Thyroid gland (tissue), 4 donors: ENCODE results near the gene CACNA1A. TPM values are rescaled to one million over a fixed set of nuclear protein-coding genes. Genes with fewer than 3 reads are reported as not detected.

Source experiments
- DNase-seq, 2 donors: peaks; one replicate each; pipeline ENCODE4 v3.0.0-alpha.2; 2019
- H3K27ac ChIP-seq, 3 donors: fragments of 200-600 bp; sonication (generic); 1 replicate in 2 of 3; 2 replicates in 1 of 3; pipeline ENCODE4 v1.5.1; 2016 to 2019; ENCODE audit warnings: mild to moderate bottlenecking in 1 of 3, moderate library complexity in 1 of 3
- H3K27me3 ChIP-seq: fragments of 200-600 bp; sonication (generic); one replicate; pipeline ENCODE4 v1.5.1; 2019
- H3K36me3 ChIP-seq, 2 donors: fragments of 200-600 bp; sonication (generic); one replicate each; pipeline ENCODE4 v1.5.1; 2016 to 2019
- H3K4me1 ChIP-seq, 2 donors: fragments of 200-600 bp; sonication (generic); one replicate each; pipeline ENCODE4 v1.5.1; 2017 to 2019
- H3K4me3 ChIP-seq, 3 donors: fragments of 200-600 bp; sonication (generic); replicated peaks in 1 of 3; 1 replicate in 2 of 3; 2 replicates in 1 of 3; pipeline ENCODE4 v1.5.1; 2016; ENCODE audit warnings: mild to moderate bottlenecking in 1 of 3
- H3K9me3 ChIP-seq: fragments of 200-600 bp; sonication (generic); one replicate; pipeline ENCODE4 v1.5.1; 2017
- POLR2A ChIP-seq, 2 donors: fragments of 450-650 bp; IDR thresholded peaks; one replicate each; pipeline ENCODE4 v1.6.1; 2017; ENCODE audit warnings: antibody characterized with exemption in 2 of 2, mild to moderate bottlenecking in 2 of 2, moderate library complexity in 1 of 2
- WGBS, 2 donors: methylation state at CpG; one replicate each; pipeline ENCODE4 v1.1.5; 2017; 5-methylcytosine and 5-hydroxymethylcytosine counted together
- intact Hi-C: fragments of 100-400 bp; cut with DNase I; formaldehyde crosslinking; loops from one replicate; pipeline ENCODE4 v1.15.1; 2023
- total RNA-seq, 4 donors: library from RNA; depleted of rRNA; stranded (reverse); fragments of >200 nt; gene quantifications; one replicate each; pipeline ENCODE4 v1.2.3, GENCODE V29; 2016
- TF ChIP-seq, protein P1 (sequence below), 6 experiments: fragments of 200-600 bp in 3 of 6; fragments of 450-650 bp in 3 of 6; sonication (generic) in 3 of 6; IDR thresholded peaks; one replicate each; pipeline ENCODE4 v1.5.1; 2016 to 2019; ENCODE audit warnings: antibody characterized with exemption in 6 of 6, mild to moderate bottlenecking in 2 of 6, inconsistent platforms in 1 of 6, moderate library complexity in 1 of 6

CACNA1A gene
- total RNA-seq, 4 donors from 2014 or later: 0.27 to 2.5 (median 0.80) TPM

DNA sequence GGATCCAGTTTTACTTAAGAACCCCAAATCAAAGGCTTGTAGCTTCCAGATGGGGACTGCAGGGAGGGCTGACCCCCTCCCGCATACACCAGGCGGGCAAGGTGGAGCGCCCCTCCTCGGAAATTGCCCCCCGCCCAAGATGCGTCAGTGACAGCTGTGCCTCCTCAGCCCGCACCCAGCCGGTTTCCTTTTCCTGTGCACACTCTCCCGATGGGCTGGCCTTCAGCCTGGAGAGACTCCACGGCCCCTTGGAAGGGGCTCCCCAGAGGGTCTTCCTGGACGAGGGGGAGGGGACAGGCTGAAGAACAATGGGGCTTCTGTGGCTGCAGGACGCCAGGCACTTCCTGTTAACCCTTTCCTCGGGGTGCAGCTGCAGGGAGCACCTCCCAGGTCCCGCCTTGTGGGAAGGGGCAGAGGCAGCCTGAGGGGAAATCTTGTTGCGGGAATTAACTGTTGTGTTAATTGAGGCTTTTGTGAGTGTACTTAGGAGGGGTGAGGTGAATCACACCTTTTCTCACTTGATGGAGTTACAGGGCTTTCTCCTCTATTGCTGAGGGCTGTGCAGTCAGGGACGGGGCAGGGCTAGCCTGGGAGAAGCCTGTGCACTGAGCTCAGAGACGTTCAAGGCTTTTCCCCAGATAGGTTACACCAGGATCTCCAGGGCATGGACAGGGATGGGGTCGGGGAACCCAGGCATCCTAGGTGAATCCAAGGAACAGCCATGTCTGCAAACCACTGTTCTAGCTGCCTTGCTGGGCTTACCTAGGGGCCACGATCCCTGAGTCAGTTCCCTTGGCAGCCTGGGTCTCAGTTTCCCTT lies 341.7 kb downstream of the CACNA1A start:
- peak; percentile 35 to 48 for DNase-seq

DNA sequence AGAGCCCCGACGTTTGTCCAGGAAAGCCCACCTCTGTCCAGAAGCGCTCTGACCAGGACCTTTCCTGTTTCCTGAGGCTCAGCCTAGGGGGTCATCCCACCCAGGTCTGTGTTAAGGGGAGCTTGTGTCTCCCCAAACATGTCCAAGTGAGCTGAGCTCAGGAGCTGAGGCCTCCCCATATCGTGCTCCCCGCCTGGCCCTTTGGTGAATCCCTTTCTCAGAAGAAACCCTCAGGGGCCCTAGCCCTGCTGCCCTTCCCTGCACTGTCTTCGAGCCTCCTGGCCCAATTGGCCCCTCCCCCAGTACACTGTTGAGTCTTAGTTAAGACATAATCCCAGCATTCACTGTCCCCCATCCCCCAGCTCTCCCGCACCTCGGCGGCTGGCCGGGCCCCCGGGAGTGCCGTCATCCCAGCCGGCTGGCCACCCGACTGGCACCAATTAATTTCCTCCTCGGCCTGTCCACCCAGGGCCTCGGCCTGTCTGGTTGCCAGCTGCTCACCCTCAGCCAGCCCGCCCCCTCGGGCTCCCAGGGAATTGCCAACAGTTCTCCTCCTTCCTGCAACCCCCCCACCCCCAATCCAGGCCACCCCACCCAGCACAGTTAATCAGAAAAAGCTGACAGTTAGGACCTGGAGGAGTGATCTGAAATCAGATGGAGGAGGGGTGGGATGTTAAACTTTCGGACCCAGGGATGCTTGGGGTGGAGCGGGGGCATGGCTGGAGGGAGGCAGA lies 342.5 kb downstream of the CACNA1A start:
- Histone ChIP-seq H3K4me3 (peak overlapping the region in 1 of 3 donors; percentile 35), H3K27me3 (no peaks in the 10 kb centered on the region), H3K27ac (peak overlapping the region; percentile 89 to 97 (median 93)), H3K4me1 (peaks cover 43 to 62% of the 10 kb centered on the region in 2 donors), H3K36me3 (no peaks in the 10 kb centered on the region), H3K9me3 (no peaks in the 10 kb centered on the region)
- TF ChIP-seq, protein P1, sequence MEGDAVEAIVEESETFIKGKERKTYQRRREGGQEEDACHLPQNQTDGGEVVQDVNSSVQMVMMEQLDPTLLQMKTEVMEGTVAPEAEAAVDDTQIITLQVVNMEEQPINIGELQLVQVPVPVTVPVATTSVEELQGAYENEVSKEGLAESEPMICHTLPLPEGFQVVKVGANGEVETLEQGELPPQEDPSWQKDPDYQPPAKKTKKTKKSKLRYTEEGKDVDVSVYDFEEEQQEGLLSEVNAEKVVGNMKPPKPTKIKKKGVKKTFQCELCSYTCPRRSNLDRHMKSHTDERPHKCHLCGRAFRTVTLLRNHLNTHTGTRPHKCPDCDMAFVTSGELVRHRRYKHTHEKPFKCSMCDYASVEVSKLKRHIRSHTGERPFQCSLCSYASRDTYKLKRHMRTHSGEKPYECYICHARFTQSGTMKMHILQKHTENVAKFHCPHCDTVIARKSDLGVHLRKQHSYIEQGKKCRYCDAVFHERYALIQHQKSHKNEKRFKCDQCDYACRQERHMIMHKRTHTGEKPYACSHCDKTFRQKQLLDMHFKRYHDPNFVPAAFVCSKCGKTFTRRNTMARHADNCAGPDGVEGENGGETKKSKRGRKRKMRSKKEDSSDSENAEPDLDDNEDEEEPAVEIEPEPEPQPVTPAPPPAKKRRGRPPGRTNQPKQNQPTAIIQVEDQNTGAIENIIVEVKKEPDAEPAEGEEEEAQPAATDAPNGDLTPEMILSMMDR (IDR thresholded peaks at IDR 0.05): no peak
- peak in 1 of 2 donors; percentile 57 for TF ChIP-seq POLR2A (IDR thresholded peaks at IDR 0.05)
- intact Hi-C loops: no loop called here
- DNase-seq: peak; percentile 87
- WGBS, 2 donors: 10 to 20% methylated on average over 8 to 20 of the region's 20 CpGs

More for the DNA sequence above, 341.7 kb downstream of the CACNA1A start:
- Histone ChIP-seq H3K4me1 (peaks cover 43 to 66% of the 10 kb centered on the region in 2 donors), H3K27me3 (no peaks in the 10 kb centered on the region), H3K4me3 (peak overlapping the region in 1 of 3 donors; percentile 35), H3K27ac (peak overlapping the region; percentile 89 to 97 (median 93)), H3K36me3 (no peaks in the 10 kb centered on the region), H3K9me3 (no peaks in the 10 kb centered on the region)
- TF ChIP-seq POLR2A (IDR thresholded peaks at IDR 0.05): no peak
- TF ChIP-seq, protein P1 (IDR thresholded peaks at IDR 0.05): no peak
- WGBS, 2 donors: 24 to 28% methylated on average over 17 to 19 of the region's 19 CpGs
- intact Hi-C loops: no loop called here

DNA sequence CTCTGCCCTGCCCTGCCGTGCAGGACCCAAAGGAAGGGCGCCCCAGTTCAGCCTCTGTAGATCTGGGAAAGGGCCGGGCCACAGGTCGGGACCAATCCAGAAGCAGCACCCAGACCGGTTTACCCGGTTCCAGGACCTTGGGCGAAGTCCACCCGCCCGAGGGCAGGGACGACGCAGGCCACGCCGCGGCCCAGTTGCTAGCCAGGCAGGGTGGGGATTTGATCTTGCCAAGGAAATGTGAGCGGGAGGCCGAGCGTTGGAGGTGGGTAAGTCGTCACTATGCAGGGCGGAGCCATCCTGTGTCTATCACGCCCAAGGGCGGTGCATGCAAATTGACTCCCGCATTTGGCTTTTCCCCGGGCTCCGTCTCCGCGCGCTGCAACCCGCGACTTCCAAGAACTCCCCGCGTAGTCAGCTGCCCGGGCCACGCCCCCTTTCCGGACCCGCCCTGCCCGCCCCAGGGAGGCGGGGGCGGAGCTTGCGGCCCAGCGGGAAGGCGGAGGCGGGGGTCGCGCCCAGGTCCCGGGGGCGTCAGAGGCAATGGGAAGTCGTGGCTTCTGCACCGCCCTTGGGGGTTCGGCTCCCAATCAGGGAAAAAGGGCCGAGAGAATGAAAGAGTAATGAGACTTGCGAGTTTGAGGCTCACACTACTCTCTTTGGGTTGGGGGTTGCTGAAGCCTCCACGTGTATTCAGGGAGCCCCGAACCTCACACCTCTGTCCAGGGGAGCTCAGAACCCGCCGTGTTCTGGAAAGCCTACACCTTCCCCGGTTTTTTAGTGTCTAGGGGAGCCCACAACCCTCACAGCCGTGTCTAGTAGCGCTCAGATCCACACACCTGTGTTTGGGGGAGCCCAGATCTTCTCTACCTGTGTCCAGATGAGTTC lies 343.3 kb downstream of the CACNA1A start:
- H3K4me1 ChIP-seq: peaks cover 38 to 56% of the 10 kb centered on the region in 2 donors

DNA sequence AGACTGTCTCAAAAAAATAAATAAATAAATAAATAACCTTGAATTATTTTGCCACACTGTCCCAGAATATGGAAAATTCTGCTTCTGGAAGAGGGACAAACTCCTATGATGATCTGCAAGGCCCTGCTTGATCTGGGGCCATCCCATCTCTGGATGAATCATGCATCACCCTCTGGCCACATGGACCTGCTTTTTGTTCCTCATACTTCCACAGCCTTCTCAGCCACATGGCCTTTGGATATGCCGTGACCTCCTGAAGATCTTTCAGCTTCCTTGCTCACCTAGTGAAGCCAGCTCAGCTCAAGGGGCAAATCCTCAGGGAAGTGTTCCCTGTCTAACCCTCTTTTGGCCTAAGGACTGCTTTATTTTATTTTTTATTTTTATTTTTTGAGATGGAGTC lies 345.7 kb downstream of the CACNA1A start:
- Histone ChIP-seq H3K27ac (no peak overlapping the region), H3K36me3 (no peaks in the 10 kb centered on the region), H3K4me1 (peaks cover 37 to 39% of the 10 kb centered on the region in 2 donors), H3K27me3 (no peaks in the 10 kb centered on the region), H3K4me3 (no peak overlapping the region), H3K9me3 (no peaks in the 10 kb centered on the region)
- DNase-seq: no peak
- TF ChIP-seq, protein P1 (IDR thresholded peaks at IDR 0.05): no peak
- TF ChIP-seq POLR2A (IDR thresholded peaks at IDR 0.05): no peak
- intact Hi-C loops: no loop called here
- WGBS, 2 donors: 82 to 93% methylated on average over 1 of the region's 1 CpG

More for the DNA sequence above, 343.3 kb downstream of the CACNA1A start:
- peak overlapping the region; percentile 89 to 97 (median 93) for H3K27ac ChIP-seq
- peak overlapping the region in 1 of 3 donors; percentile 35 for H3K4me3 ChIP-seq
- TF ChIP-seq, protein P1 (IDR thresholded peaks at IDR 0.05): no peak
- TF ChIP-seq POLR2A (IDR thresholded peaks at IDR 0.05): peak; percentile 87 to 88
- intact Hi-C loops: no loop called here
- 5 to 7% methylated on average over 23 to 36 of the region's 58 CpGs for WGBS, 2 donors
- H3K27me3 ChIP-seq: no peaks in the 10 kb centered on the region
- DNase-seq: peak; percentile 98
- H3K9me3 ChIP-seq: no peaks in the 10 kb centered on the region
- no peaks in the 10 kb centered on the region for H3K36me3 ChIP-seq
